Measurements from ENCODE around the gene MAX. TPM values are rescaled to one million over a fixed set of nuclear protein-coding genes. Genes with fewer than 3 reads are reported as not detected.
"Not testable (repeated sequence)": the region's sequence is repeated elsewhere in the genome, so short reads cannot be mapped to it uniquely, and the experiment has no call there.

MAX gene
- total RNA-seq, 1 experiment from 2014 or later, result 41.4 TPM

- Histone ChIP-seq H3K27ac (ENCODE audit: low read length) (no peak overlapping the region), H3K4me1 (ENCODE audit: control insufficient read depth, insufficient read depth, low read length) (peaks cover under 1% of the 10 kb centered on the region; the same call in 1 of the 2 replicates), H3K9me3 (ENCODE audit: control insufficient read depth, insufficient read depth, low read depth, low read length) (no peaks in the 10 kb centered on the region), H3K4me3 (ENCODE audit: low read depth in 2 of 2, low read length in 2 of 2) (no peak overlapping the region), H3K27me3 (ENCODE audit: control insufficient read depth, insufficient read depth, low read length) (no peaks in the 10 kb centered on the region), H3K36me3 (ENCODE audit: control insufficient read depth, insufficient read depth, low read length) (peaks cover 3% of the 10 kb centered on the region)
- TF ChIP-seq POLR2AphosphoS5 (IDR thresholded peaks at IDR 0.05; ENCODE audit: low read depth, low read length) (no peak), REST (IDR thresholded peaks at IDR 0.05; ENCODE audit: insufficient read depth in 1 of 2, low read depth in 2 of 2, low read length in 1 of 2) (no peak), SIN3A (IDR thresholded peaks at IDR 0.05; ENCODE audit: borderline replicate concordance, insufficient read depth, low read depth, low read length) (no peak), CTCF (IDR thresholded peaks at IDR 0.05) (no peak), TCF7L2 (IDR thresholded peaks at IDR 0.05; ENCODE audit: low read depth, low read length) (no peak)
- ChIA-PET POLR2A (no interaction called here), CTCF (no interaction called here)
- DNase-seq (ENCODE audit: low read depth, low spot score), result no peak
- in situ Hi-C loops (cut with HindIII; ENCODE audit: low pct_unique_long_range_greater_than_20kb, low sequenced_read_pairs) (no loop called here), intact Hi-C loops (cut with micrococcal nuclease; ENCODE audit: unreplicated experiment) (no loop called here)
- no TSS peak for BruUV-seq (replicated peaks)
- no peak for ATAC-seq
Observed at GRCh38 chr14:65095633-65096205, 6.6 kb downstream of the MAX start.

- no peaks in the 10 kb centered on the region for H3K4me1 ChIP-seq (ENCODE audit: control insufficient read depth, insufficient read depth, low read length)
- peaks cover 3% of the 10 kb centered on the region for H3K36me3 ChIP-seq (ENCODE audit: control insufficient read depth, insufficient read depth, low read length)
- intact Hi-C loops (cut with micrococcal nuclease; ENCODE audit: unreplicated experiment), result no loop called here
- H3K4me3 ChIP-seq (ENCODE audit: low read depth in 2 of 2, low read length in 2 of 2), result no peak overlapping the region
- no peaks in the 10 kb centered on the region; the same call in 1 of the 2 replicates for H3K9me3 ChIP-seq (ENCODE audit: control insufficient read depth, insufficient read depth, low read depth, low read length)
- no peak for TF ChIP-seq TCF7L2 (IDR thresholded peaks at IDR 0.05; ENCODE audit: low read depth, low read length)
- H3K27ac ChIP-seq (ENCODE audit: low read length), result no peak overlapping the region
- no peak for DNase-seq (ENCODE audit: low read depth, low spot score)
- no peak for ATAC-seq
- CTCF ChIA-PET, result no interaction called here
- POLR2A ChIA-PET, result no interaction called here
- in situ Hi-C loops (cut with HindIII; ENCODE audit: low pct_unique_long_range_greater_than_20kb, low sequenced_read_pairs), result no loop called here
- BruUV-seq (replicated peaks), result no TSS peak
- no peaks in the 10 kb centered on the region for H3K27me3 ChIP-seq (ENCODE audit: control insufficient read depth, insufficient read depth, low read length)
Observed at GRCh38 chr14:65092349-65092748, 10.0 kb downstream of the MAX start.

GRCh38 chr14:65087835-65088234, 14.5 kb downstream of the MAX start:
- H3K27me3 ChIP-seq (ENCODE audit: control insufficient read depth, insufficient read depth, low read length); H3K4me3 ChIP-seq (ENCODE audit: low read depth in 2 of 2, low read length in 2 of 2); BruUV-seq (replicated peaks); ATAC-seq; H3K9me3 ChIP-seq (ENCODE audit: control insufficient read depth, insufficient read depth, low read depth, low read length); H3K27ac ChIP-seq (ENCODE audit: low read length); H3K36me3 ChIP-seq (ENCODE audit: control insufficient read depth, insufficient read depth, low read length); H3K4me1 ChIP-seq (ENCODE audit: control insufficient read depth, insufficient read depth, low read length); in situ Hi-C loops (cut with HindIII; ENCODE audit: low pct_unique_long_range_greater_than_20kb, low sequenced_read_pairs); POLR2A ChIA-PET; intact Hi-C loops (cut with micrococcal nuclease; ENCODE audit: unreplicated experiment); DNase-seq (ENCODE audit: low read depth, low spot score): not testable (repeated sequence)
- CTCF ChIA-PET, result interaction anchor here (0.6 kb wide), 1 partner anchor 35 kb away, joined by 4 read pairs; no protein-coding TSS in a partner anchor

GRCh38 chr14:65086686-65087085, 15.6 kb downstream of the MAX start:
- ATAC-seq; H3K4me3 ChIP-seq (ENCODE audit: low read depth in 2 of 2, low read length in 2 of 2); H3K4me1 ChIP-seq (ENCODE audit: control insufficient read depth, insufficient read depth, low read length); H3K27me3 ChIP-seq (ENCODE audit: control insufficient read depth, insufficient read depth, low read length); H3K9me3 ChIP-seq (ENCODE audit: control insufficient read depth, insufficient read depth, low read depth, low read length); DNase-seq (ENCODE audit: low read depth, low spot score); intact Hi-C loops (cut with micrococcal nuclease; ENCODE audit: unreplicated experiment); in situ Hi-C loops (cut with HindIII; ENCODE audit: low pct_unique_long_range_greater_than_20kb, low sequenced_read_pairs); POLR2A ChIA-PET; H3K36me3 ChIP-seq (ENCODE audit: control insufficient read depth, insufficient read depth, low read length); BruUV-seq (replicated peaks); CTCF ChIA-PET; H3K27ac ChIP-seq (ENCODE audit: low read length): not testable (repeated sequence)
